Neuronal stem cell (in vitro differentiated cells): Measurements from ENCODE around the gene SNX25.

ENCODE experiments used
- DNase-seq: peaks from one replicate; pipeline ENCODE4 v3.0.0-alpha.2; 2013; ENCODE audit warnings: low spot score
- H2AFZ ChIP-seq: one replicate; pipeline ENCODE4 v1.6.1; 2013; ENCODE audit warnings: mild to moderate bottlenecking, low read length, inconsistent platforms
- H2AK5ac ChIP-seq: 2 replicates; pipeline ENCODE4 v1.6.1; 2013; ENCODE audit warnings: low read depth, mild to moderate bottlenecking, inconsistent platforms, low read length, moderate library complexity, mixed read lengths
- H2BK120ac ChIP-seq: 2 replicates; pipeline ENCODE4 v1.6.1; 2013; ENCODE audit warnings: low read depth, mild to moderate bottlenecking, inconsistent platforms, low read length, moderate library complexity, mixed read lengths
- H2BK12ac ChIP-seq: one replicate; pipeline ENCODE4 v1.6.1; 2013; ENCODE audit warnings: low read length, inconsistent platforms
- H2BK15ac ChIP-seq: 2 replicates; pipeline ENCODE4 v1.6.1; 2013; ENCODE audit warnings: mild to moderate bottlenecking, low read length, inconsistent platforms, mixed read lengths
- H2BK5ac ChIP-seq: one replicate; pipeline ENCODE4 v1.6.1; 2013; ENCODE audit warnings: inconsistent platforms, mild to moderate bottlenecking, low read length, moderate library complexity
- H3K14ac ChIP-seq: one replicate; pipeline ENCODE4 v1.6.1; 2013; ENCODE audit warnings: low read length, inconsistent platforms
- H3K18ac ChIP-seq: 2 replicates; pipeline ENCODE4 v1.6.1; 2013; ENCODE audit warnings: low read length, inconsistent platforms
- H3K23ac ChIP-seq: 2 replicates; pipeline ENCODE4 v1.6.1; 2013; ENCODE audit warnings: low read depth, mild to moderate bottlenecking, mixed read lengths, low read length, inconsistent platforms; ENCODE audit not compliant: poor library complexity
- H3K27ac ChIP-seq: replicated peaks from 3 replicates; pipeline ENCODE4 v1.5.1; 2013; ENCODE audit warnings: low read length, inconsistent platforms
- H3K27me3 ChIP-seq, 3 experiments: 2 replicates each; pipeline ENCODE4 v1.6.1; 2013; ENCODE audit warnings: low read length in 3 of 3, mild to moderate bottlenecking in 2 of 3, inconsistent platforms in 1 of 3, low read depth in 1 of 3, mixed read lengths in 1 of 3, moderate library complexity in 1 of 3; ENCODE audit not compliant: control insufficient read depth in 3 of 3, insufficient read depth in 3 of 3
- H3K36me3 ChIP-seq, 2 donors: replicated peaks in 1 of 2; 2 replicates each; pipeline ENCODE4 v1.6.1; 2013; ENCODE audit warnings: low read length in 2 of 2; ENCODE audit not compliant: control insufficient read depth in 2 of 2, insufficient read depth in 2 of 2
- H3K4ac ChIP-seq: 2 replicates; pipeline ENCODE4 v1.6.1; 2013; ENCODE audit warnings: inconsistent platforms, mild to moderate bottlenecking, low read length, moderate library complexity
- H3K4me1 ChIP-seq, 2 donors: 1 replicate in 1 of 2; 2 replicates in 1 of 2; pipeline ENCODE4 v1.6.1; 2013; ENCODE audit warnings: low read length in 2 of 2, low read depth in 1 of 2; ENCODE audit not compliant: control insufficient read depth in 2 of 2, insufficient read depth in 1 of 2
- H3K4me2 ChIP-seq: one replicate; pipeline ENCODE4 v1.6.1; 2013; ENCODE audit warnings: mild to moderate bottlenecking, low read length, inconsistent platforms; ENCODE audit not compliant: insufficient read depth, poor library complexity, severe bottlenecking
- H3K4me3 ChIP-seq, 2 donors: 2 replicates each; pipeline ENCODE4 v1.5.1; 2013; ENCODE audit warnings: low read length in 2 of 2, mild to moderate bottlenecking in 2 of 2, inconsistent platforms in 1 of 2, moderate library complexity in 1 of 2
- H3K79me1 ChIP-seq: one replicate; pipeline ENCODE4 v1.6.1; 2013; ENCODE audit warnings: low read depth, mild to moderate bottlenecking, inconsistent platforms, low read length, moderate library complexity
- H3K9ac ChIP-seq: one replicate; pipeline ENCODE4 v1.6.1; 2013; ENCODE audit warnings: mild to moderate bottlenecking, low read depth, low read length, inconsistent platforms; ENCODE audit not compliant: poor library complexity
- H3K9me3 ChIP-seq, 2 donors: replicated peaks in 1 of 2; 2 replicates each; pipeline versions ENCODE3 to v1.6.1; 2013; ENCODE audit warnings: low read length in 2 of 2, mild to moderate bottlenecking in 2 of 2, inconsistent platforms in 1 of 2, low read depth in 1 of 2, mixed read lengths in 1 of 2, moderate library complexity in 1 of 2; ENCODE audit not compliant: control insufficient read depth in 2 of 2, insufficient read depth in 1 of 2
- H4K8ac ChIP-seq: one replicate; pipeline ENCODE4 v1.6.1; 2013; ENCODE audit warnings: low read depth, mild to moderate bottlenecking, inconsistent platforms, low read length, moderate library complexity
- H4K91ac ChIP-seq: one replicate; pipeline ENCODE4 v1.6.1; 2013; ENCODE audit warnings: low read length, low read depth, mild to moderate bottlenecking, inconsistent platforms; ENCODE audit not compliant: poor library complexity
- whole genome bisulfite sequencing, 2 donors: extraction: QIAGEN DNeasy Blood & Tissue Kit; methylation state at CpG; one replicate each; pipeline ENCODE4 v1.1.7; 2013; ENCODE audit warnings: missing lambda C conversion rate in 2 of 2, mixed read lengths in 1 of 2; ENCODE audit not compliant: insufficient read length in 2 of 2, insufficient replicate concordance in 1 of 2; ENCODE audit errors: extremely low coverage in 2 of 2; 5-methylcytosine and 5-hydroxymethylcytosine counted together

SNX25 gene

GRCh38 chr4:185275501-185275900, 66.1 kb downstream of the SNX25 start:
- Histone ChIP-seq H3K4me1 (peaks cover 0 to 2% of the 10 kb centered on the region in 2 donors), H3K14ac (no peak overlapping the region), H2BK120ac (no peak overlapping the region), H3K23ac (no peak overlapping the region), H4K91ac (no peak overlapping the region), H3K27me3 (no peaks in the 10 kb centered on the region), H3K36me3 (peaks cover 0 to 3% of the 10 kb centered on the region in 2 donors), H3K79me1 (no peaks in the 10 kb centered on the region), H3K27ac (no peak overlapping the region), H3K9me3 (no peaks in the 10 kb centered on the region), H3K9ac (no peak overlapping the region), H3K18ac (no peak overlapping the region), H3K4me2 (no peak overlapping the region), H3K4ac (no peak overlapping the region), H2BK15ac (no peak overlapping the region), H2BK5ac (no peak overlapping the region), H2AK5ac (no peak overlapping the region), H2BK12ac (no peak overlapping the region), H4K8ac (no peak overlapping the region), H2AFZ (no peak overlapping the region), H3K4me3 (no peak overlapping the region)
- DNase-seq: no peak

- Histone ChIP-seq H3K14ac (no peak overlapping the region), H3K4me3 (no peak overlapping the region), H3K79me1 (no peaks in the 10 kb centered on the region), H4K91ac (no peak overlapping the region), H3K23ac (no peak overlapping the region), H4K8ac (no peak overlapping the region), H3K9me3 (no peaks in the 10 kb centered on the region), H3K27ac (no peak overlapping the region), H2BK5ac (no peak overlapping the region), H3K9ac (no peak overlapping the region), H3K4ac (no peak overlapping the region), H3K36me3 (peaks cover 0 to 3% of the 10 kb centered on the region in 2 donors), H2BK15ac (no peak overlapping the region), H2BK12ac (no peak overlapping the region), H2BK120ac (no peak overlapping the region), H2AK5ac (no peak overlapping the region), H3K27me3 (no peaks in the 10 kb centered on the region), H3K18ac (no peak overlapping the region), H2AFZ (no peak overlapping the region), H3K4me1 (peaks cover 0 to 2% of the 10 kb centered on the region in 2 donors), H3K4me2 (no peak overlapping the region)
- DNase-seq: no peak
Measured at GRCh38 chr4:185276036-185276435, 66.6 kb downstream of the SNX25 start.

GRCh38 chr4:185278716-185279115, 69.3 kb downstream of the SNX25 start:
- no peaks in the 10 kb centered on the region for H3K4me1 ChIP-seq
- H2AK5ac ChIP-seq: no peak overlapping the region
- no peaks in the 10 kb centered on the region for H3K27me3 ChIP-seq
- no peak overlapping the region for H3K4me3 ChIP-seq
- no peak overlapping the region for H3K23ac ChIP-seq
- no peak for DNase-seq
- no peak overlapping the region for H3K27ac ChIP-seq
- no peak overlapping the region for H2BK12ac ChIP-seq
- no peak overlapping the region for H2BK15ac ChIP-seq
- H3K79me1 ChIP-seq: no peaks in the 10 kb centered on the region
- H3K9ac ChIP-seq: no peak overlapping the region
- no peak overlapping the region for H2BK120ac ChIP-seq
- H3K4ac ChIP-seq: no peak overlapping the region
- H2BK5ac ChIP-seq: no peak overlapping the region
- H3K14ac ChIP-seq: no peak overlapping the region
- H2AFZ ChIP-seq: no peak overlapping the region
- no peak overlapping the region for H3K4me2 ChIP-seq
- H4K8ac ChIP-seq: no peak overlapping the region
- H4K91ac ChIP-seq: no peak overlapping the region
- H3K18ac ChIP-seq: no peak overlapping the region
- H3K9me3 ChIP-seq: no peaks in the 10 kb centered on the region
- WGBS, 2 donors: no CpG with 5 or more reads among the region's 3 CpGs
- H3K36me3 ChIP-seq: peaks cover 0 to 1% of the 10 kb centered on the region in 2 donors

- WGBS, 2 donors: no CpG with 5 or more reads among the region's 5 CpGs
- Histone ChIP-seq H3K36me3 (peaks cover 0 to 1% of the 10 kb centered on the region in 2 donors), H3K4me3 (no peak overlapping the region), H3K27ac (no peak overlapping the region), H4K8ac (no peak overlapping the region), H3K79me1 (no peaks in the 10 kb centered on the region), H3K23ac (no peak overlapping the region), H2BK15ac (no peak overlapping the region), H3K4me2 (no peak overlapping the region), H3K27me3 (no peaks in the 10 kb centered on the region), H3K14ac (no peak overlapping the region), H3K18ac (no peak overlapping the region), H2BK5ac (no peak overlapping the region), H3K9ac (no peak overlapping the region), H4K91ac (no peak overlapping the region), H2BK120ac (no peak overlapping the region), H2AFZ (no peak overlapping the region), H3K4ac (no peak overlapping the region), H2AK5ac (no peak overlapping the region), H2BK12ac (no peak overlapping the region), H3K9me3 (no peaks in the 10 kb centered on the region), H3K4me1 (peaks cover 0 to 3% of the 10 kb centered on the region in 2 donors)
- no peak for DNase-seq
Measured at GRCh38 chr4:185280608-185281007, 71.2 kb downstream of the SNX25 start.
